GM12878 (cell line): ENCODE data around the gene AFAP1.

Source experiments
- CHD2 ChIP-seq: IDR thresholded peaks from 2 replicates; pipeline ENCODE4 v1.6.1; 2011; ENCODE audit warnings: low read depth, low read length, improper control_type of control experiment, borderline replicate concordance
- HCFC1 ChIP-seq: fragments of 150-350 bp; IDR thresholded peaks from 2 replicates; pipeline ENCODE4 v1.6.1; 2014; ENCODE audit warnings: low read length
- SREBF1 ChIP-seq: IDR thresholded peaks from 2 replicates; pipeline ENCODE4 v1.6.1; 2012; ENCODE audit warnings: mild to moderate bottlenecking, low read length

DNA sequence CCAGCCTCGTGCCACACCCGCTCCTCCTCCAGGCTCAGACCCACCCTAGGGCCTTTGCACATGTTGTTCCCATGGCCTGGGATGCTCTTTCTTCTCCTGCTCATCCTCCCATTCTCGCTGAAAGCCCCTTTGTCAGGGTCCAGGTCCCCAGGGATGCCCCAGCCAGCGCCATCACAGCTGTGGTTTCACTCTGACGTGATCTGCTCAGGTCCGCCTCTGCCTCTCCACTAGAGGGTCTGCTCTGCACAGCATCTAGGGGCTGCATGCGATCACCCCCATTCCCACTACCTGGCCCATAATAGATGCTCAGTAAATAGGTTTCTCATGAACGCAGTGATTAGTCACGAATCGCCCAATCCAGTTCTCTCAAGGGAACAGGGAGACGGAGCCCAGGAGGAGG is 222.5 kb downstream of the AFAP1 start:
- TF ChIP-seq CHD2, result no peak
- no peak for TF ChIP-seq HCFC1
- no peak for TF ChIP-seq SREBF1
